ENCODE measurements around the gene KCND3.

Gene KCND3

DNA sequence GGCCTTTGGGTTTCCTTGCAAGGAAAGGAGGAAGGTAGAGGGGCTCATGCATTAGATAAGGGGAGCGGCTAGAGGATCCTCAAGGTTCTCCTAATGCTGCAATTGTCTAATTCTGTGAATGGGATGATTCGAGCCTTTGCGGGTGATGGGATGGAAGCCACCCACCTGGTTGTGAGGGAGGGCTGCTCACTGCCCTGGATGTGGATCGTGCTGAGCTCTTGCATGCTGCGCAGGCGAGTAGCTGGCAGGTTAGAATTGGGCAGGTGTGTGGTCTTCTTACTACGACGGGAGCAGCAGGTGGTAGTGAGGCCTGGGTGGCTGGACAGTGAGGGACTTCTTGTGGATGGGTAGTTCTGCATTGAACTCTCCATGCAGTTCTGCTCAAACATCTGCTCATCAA is 212.6 kb downstream of the KCND3 start:
- H3K4me3 ChIP-seq (ENCODE audit: low read depth, low read length): no peak overlapping the region
- ChIA-PET POLR2A (no interaction called here), CTCF (interaction anchor here (1.1 to 1.4 kb wide), 2 partner anchors 10 to 62 kb away, joined by 3 to 7 read pairs; no protein-coding TSS in a partner anchor)
- TF ChIP-seq, protein P1, sequence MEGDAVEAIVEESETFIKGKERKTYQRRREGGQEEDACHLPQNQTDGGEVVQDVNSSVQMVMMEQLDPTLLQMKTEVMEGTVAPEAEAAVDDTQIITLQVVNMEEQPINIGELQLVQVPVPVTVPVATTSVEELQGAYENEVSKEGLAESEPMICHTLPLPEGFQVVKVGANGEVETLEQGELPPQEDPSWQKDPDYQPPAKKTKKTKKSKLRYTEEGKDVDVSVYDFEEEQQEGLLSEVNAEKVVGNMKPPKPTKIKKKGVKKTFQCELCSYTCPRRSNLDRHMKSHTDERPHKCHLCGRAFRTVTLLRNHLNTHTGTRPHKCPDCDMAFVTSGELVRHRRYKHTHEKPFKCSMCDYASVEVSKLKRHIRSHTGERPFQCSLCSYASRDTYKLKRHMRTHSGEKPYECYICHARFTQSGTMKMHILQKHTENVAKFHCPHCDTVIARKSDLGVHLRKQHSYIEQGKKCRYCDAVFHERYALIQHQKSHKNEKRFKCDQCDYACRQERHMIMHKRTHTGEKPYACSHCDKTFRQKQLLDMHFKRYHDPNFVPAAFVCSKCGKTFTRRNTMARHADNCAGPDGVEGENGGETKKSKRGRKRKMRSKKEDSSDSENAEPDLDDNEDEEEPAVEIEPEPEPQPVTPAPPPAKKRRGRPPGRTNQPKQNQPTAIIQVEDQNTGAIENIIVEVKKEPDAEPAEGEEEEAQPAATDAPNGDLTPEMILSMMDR (IDR thresholded peaks at IDR 0.05; ENCODE audit: insufficient read depth, low read length, missing control alignments): no peak
- no peak for DNase-seq (ENCODE audit: low read depth, low spot score)

DNA sequence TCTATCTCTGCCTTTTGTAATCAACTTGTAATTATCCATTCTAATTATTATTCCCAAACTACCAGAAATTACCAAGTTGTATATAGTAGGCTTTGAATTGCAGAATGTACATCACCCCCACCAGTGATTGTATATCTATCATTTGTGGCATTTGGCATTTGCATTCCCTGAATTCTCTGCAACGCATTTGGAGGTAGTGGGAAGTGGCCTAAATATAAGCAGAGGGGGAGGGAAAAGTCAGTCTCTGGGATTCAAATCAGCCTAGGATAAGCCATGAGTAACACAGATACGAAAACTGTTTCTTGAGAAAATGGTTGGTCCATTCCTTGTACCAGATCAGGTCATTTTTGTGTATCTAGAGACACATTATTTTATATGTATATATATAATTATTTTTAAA is 213.1 kb downstream of the KCND3 start:
- ChIA-PET CTCF (interaction anchor here (1.4 kb wide), 1 partner anchor 62 kb away, joined by 7 read pairs; no protein-coding TSS in a partner anchor), POLR2A (no interaction called here)
- no peak for DNase-seq (ENCODE audit: low read depth, low spot score)
- TF ChIP-seq, protein P1 (IDR thresholded peaks at IDR 0.05; ENCODE audit: insufficient read depth, low read length, missing control alignments): no peak
- no peak overlapping the region for H3K4me3 ChIP-seq (ENCODE audit: low read depth, low read length)

DNA sequence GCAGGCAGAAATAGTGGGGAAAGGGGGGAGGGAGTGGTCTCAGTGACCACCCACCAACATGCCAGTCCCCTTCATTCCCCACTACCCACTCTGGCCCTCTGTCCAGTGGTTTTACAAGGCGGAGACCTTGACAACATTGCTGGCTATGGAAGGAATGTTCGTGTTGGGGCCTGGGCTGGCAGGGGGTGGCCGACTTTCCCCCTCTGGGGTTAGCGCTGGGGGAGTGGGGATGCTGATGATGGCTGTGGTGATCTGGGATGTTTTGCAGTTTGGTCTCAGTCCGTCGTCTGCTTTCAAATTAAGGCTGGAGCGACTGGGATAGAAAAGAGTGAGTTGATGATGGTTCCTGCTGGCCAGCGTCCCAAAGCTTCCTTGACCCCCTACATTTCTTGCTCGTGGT is 213.5 kb downstream of the KCND3 start:
- no peak for DNase-seq (ENCODE audit: low read depth, low spot score)
- ChIA-PET CTCF (interaction anchor here (1.4 kb wide), 1 partner anchor 61 kb away, joined by 7 read pairs; no protein-coding TSS in a partner anchor), POLR2A (no interaction called here)
- TF ChIP-seq, protein P1 (IDR thresholded peaks at IDR 0.05; ENCODE audit: insufficient read depth, low read length, missing control alignments): no peak
- H3K4me3 ChIP-seq (ENCODE audit: low read depth, low read length): no peak overlapping the region

DNA sequence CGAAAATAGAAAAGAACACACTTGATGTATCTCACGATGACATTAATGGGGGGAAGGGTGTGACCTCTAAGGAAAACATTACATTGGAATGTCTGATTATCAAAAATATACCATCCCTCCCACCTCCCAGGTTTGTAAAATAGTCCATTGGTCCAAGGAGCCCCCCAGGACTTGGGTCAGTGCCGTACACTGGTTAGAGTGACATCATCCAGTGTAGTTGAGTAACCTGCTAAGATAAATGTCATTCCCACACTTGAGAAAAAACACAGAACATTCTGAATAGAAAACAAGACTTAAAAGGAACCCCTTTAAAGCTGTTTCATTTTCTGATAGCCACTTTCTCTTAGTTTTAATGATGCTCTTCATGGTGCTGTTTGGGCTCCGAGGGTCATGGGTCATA is 218.6 kb downstream of the KCND3 start:
- TF ChIP-seq, protein P1 (IDR thresholded peaks at IDR 0.05; ENCODE audit: insufficient read depth, low read length, missing control alignments): no peak
- ChIA-PET POLR2A (no interaction called here), CTCF (interaction anchor here (0.7 to 14.8 kb wide), 10 partner anchors 8 to 320 kb away, joined by 3 to 314 read pairs (median 6); partner anchors contain the start of gene DDX20)
- no peak overlapping the region for H3K4me3 ChIP-seq (ENCODE audit: low read depth, low read length)
- DNase-seq (ENCODE audit: low read depth, low spot score): no peak

DNA sequence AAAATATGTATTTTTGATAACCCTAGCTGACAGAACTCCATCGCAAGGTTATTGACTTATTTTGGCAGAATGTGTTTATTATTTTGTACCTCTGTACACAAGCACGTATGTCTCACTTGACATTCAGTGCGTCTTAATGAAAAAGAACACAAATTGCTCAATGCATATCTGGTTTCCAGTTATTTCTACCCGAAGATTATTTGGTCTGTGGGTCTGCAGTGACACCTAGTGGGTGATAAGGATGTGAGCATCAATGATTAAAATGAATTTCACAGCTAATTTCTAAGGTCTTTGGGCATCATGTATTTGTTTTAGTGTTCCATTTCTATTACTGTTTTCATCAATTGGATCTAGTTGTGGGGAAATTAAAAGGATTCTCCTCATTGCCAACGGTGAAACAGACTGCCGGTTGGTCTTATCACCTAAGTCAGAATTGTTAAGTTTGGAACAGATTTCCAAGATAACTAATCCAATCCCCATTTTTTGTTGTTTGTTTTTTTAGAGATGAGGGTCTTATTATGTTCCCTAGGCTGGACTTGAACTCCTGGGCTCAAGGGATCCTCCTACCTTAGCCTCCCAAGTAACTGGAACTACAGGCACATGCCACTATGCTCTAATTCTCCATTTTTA is 219.8 kb downstream of the KCND3 start:
- TF ChIP-seq, protein P1 (IDR thresholded peaks at IDR 0.05; ENCODE audit: insufficient read depth, low read length, missing control alignments): peak; percentile 58
- H3K4me3 ChIP-seq (ENCODE audit: low read depth, low read length): no peak overlapping the region
- ChIA-PET CTCF (interaction anchor here (0.6 to 14.8 kb wide), 33 partner anchors 9 to 601 kb away, joined by 3 to 314 read pairs (median 4); partner anchors contain the start of gene DDX20), POLR2A (no interaction called here)
- DNase-seq (ENCODE audit: low read depth, low spot score): no peak

DNA sequence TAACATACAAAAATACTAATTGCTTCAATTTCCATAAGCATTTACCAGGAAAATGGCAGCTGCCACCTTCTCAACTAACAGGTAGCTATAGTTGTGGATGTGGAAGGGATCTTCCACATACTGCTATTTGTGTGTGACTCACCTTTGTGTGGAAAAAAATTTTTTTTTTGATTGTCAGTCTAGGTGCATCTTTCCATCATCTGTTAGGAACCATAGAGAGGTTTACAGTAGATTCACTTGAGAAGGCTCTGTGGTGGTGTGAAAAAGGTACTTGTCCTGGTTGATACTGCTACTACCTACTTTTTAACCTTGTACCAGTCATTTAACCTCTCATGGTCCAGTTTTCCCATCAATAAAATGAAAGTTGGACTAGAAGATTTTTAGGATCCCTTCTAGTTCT is 220.8 kb downstream of the KCND3 start:
- ChIA-PET POLR2A (no interaction called here), CTCF (interaction anchor here (0.7 to 14.8 kb wide), 20 partner anchors 8 to 568 kb away, joined by 3 to 314 read pairs (median 6); partner anchors contain the start of gene DDX20)
- TF ChIP-seq, protein P1 (IDR thresholded peaks at IDR 0.05; ENCODE audit: insufficient read depth, low read length, missing control alignments): no peak
- no peak overlapping the region for H3K4me3 ChIP-seq (ENCODE audit: low read depth, low read length)
- DNase-seq (ENCODE audit: low read depth, low spot score): no peak

Measured in AG04449 (cell line).